Mesodermal cell (in vitro differentiated cells): ENCODE results near the gene ATRN.

ENCODE experiments used
- H3K27ac ChIP-seq: 2 replicates; pipeline ENCODE4 v1.7.0; 2013; ENCODE audit warnings: mild to moderate bottlenecking, low read depth, low read length, moderate library complexity; ENCODE audit not compliant: severe bottlenecking
- H3K36me3 ChIP-seq: 2 replicates; pipeline ENCODE4 v1.7.1; 2013; ENCODE audit warnings: mild to moderate bottlenecking, low read length, moderate library complexity; ENCODE audit not compliant: control insufficient read depth, insufficient read depth
- H3K4me1 ChIP-seq: one replicate; pipeline ENCODE4 v1.7.1; 2013; ENCODE audit warnings: mild to moderate bottlenecking, low read length; ENCODE audit not compliant: insufficient read depth, control insufficient read depth, poor library complexity, severe bottlenecking
- H3K4me3 ChIP-seq: 2 replicates; pipeline ENCODE4 v1.7.0; 2013; ENCODE audit warnings: low read length, control low read depth, mild to moderate bottlenecking; ENCODE audit not compliant: insufficient read depth, poor library complexity, severe bottlenecking; ENCODE audit errors: extremely low read depth
- H3K9me3 ChIP-seq: 2 replicates; pipeline ENCODE4 v1.7.1; 2013; ENCODE audit warnings: mild to moderate bottlenecking, low read length, moderate library complexity; ENCODE audit not compliant: control insufficient read depth
- WGBS, 2 experiments: methylation state at CpG; one replicate each; pipeline ENCODE4 v1.1.5; 2013; ENCODE audit warnings: missing lambda C conversion rate in 2 of 2; ENCODE audit not compliant: insufficient coverage in 2 of 2; 5-methylcytosine and 5-hydroxymethylcytosine counted together

ATRN gene

GRCh38 chr20:3655131-3655405 lies 184.2 kb downstream of the ATRN start:
- Histone ChIP-seq H3K27ac (no peak overlapping the region), H3K4me3 (no peak overlapping the region), H3K9me3 (peaks cover 4% of the 10 kb centered on the region), H3K4me1 (no peaks in the 10 kb centered on the region), H3K36me3 (peaks cover 2% of the 10 kb centered on the region)
- WGBS, 2 experiments, result 91 to 98% methylated on average over 4 of the region's 4 CpGs

GRCh38 chr20:3658019-3658715 lies 187.3 kb downstream of the ATRN start:
- H3K4me3 ChIP-seq, result no peak overlapping the region
- no peaks in the 10 kb centered on the region for H3K36me3 ChIP-seq
- WGBS, 2 experiments, result 91 to 95% methylated on average over 5 to 7 of the region's 7 CpGs
- peaks cover 4% of the 10 kb centered on the region for H3K9me3 ChIP-seq
- no peak overlapping the region for H3K27ac ChIP-seq
- no peaks in the 10 kb centered on the region for H3K4me1 ChIP-seq

- H3K9me3 ChIP-seq, result peaks cover 4% of the 10 kb centered on the region
- no peaks in the 10 kb centered on the region for H3K36me3 ChIP-seq
- WGBS, 2 experiments, result 91 to 97% methylated on average over 3 to 6 of the region's 8 CpGs
- H3K4me3 ChIP-seq, result no peak overlapping the region
- no peak overlapping the region for H3K27ac ChIP-seq
- no peaks in the 10 kb centered on the region for H3K4me1 ChIP-seq
Observed at GRCh38 chr20:3658716-3659491, 188.1 kb downstream of the ATRN start.

- Histone ChIP-seq H3K36me3 (no peaks in the 10 kb centered on the region), H3K27ac (no peak overlapping the region), H3K4me3 (no peak overlapping the region), H3K9me3 (peaks cover 4% of the 10 kb centered on the region), H3K4me1 (no peaks in the 10 kb centered on the region)
- WGBS, 2 experiments, result 79 to 86% methylated on average over 8 to 9 of the region's 12 CpGs
Observed at GRCh38 chr20:3659492-3660261, 188.9 kb downstream of the ATRN start.

- 24 to 35% methylated on average over 59 to 61 of the region's 75 CpGs for WGBS, 2 experiments
- Histone ChIP-seq H3K36me3 (no peaks in the 10 kb centered on the region), H3K4me1 (no peaks in the 10 kb centered on the region), H3K9me3 (peaks cover under 1% of the 10 kb centered on the region), H3K4me3 (no peak overlapping the region), H3K27ac (no peak overlapping the region)
Observed at GRCh38 chr20:3660262-3661059, 189.6 kb downstream of the ATRN start.

- 31 to 42% methylated on average over 34 to 57 of the region's 60 CpGs for WGBS, 2 experiments
- H3K9me3 ChIP-seq, result no peaks in the 10 kb centered on the region
- H3K36me3 ChIP-seq, result no peaks in the 10 kb centered on the region
- H3K4me3 ChIP-seq, result no peak overlapping the region
- no peak overlapping the region for H3K27ac ChIP-seq
- no peaks in the 10 kb centered on the region for H3K4me1 ChIP-seq
Observed at GRCh38 chr20:3661060-3661813, 190.4 kb downstream of the ATRN start.

- no peaks in the 10 kb centered on the region for H3K36me3 ChIP-seq
- no peaks in the 10 kb centered on the region for H3K4me1 ChIP-seq
- 76 to 81% methylated on average over 7 to 12 of the region's 12 CpGs for WGBS, 2 experiments
- H3K4me3 ChIP-seq, result no peak overlapping the region
- H3K27ac ChIP-seq, result no peak overlapping the region
- H3K9me3 ChIP-seq, result no peaks in the 10 kb centered on the region
Observed at GRCh38 chr20:3661814-3662665, 191.2 kb downstream of the ATRN start.

GRCh38 chr20:3663031-3663701 lies 192.3 kb downstream of the ATRN start, which contains the start of gene GFRA4:
GFRA4 (minus strand) TSS chr20:3663399; CDS start chr20:3663399, 0 bp downstream.
- H3K27ac ChIP-seq, result no peak within 1 kb of the TSS
- H3K4me1 ChIP-seq, result no peaks in the 10 kb centered on the region
- H3K9me3 ChIP-seq, result no peaks in the 10 kb centered on the region
- 73 to 82% methylated on average over 13 to 17 of the region's 19 CpGs for WGBS, 2 experiments
- H3K36me3 ChIP-seq, result no peaks in the 10 kb centered on the region
- no peak within 1 kb of the TSS for H3K4me3 ChIP-seq

- 80 to 100% methylated on average over 1 of the region's 2 CpGs for WGBS, 2 experiments
- Histone ChIP-seq H3K4me1 (no peaks in the 10 kb centered on the region), H3K9me3 (no peaks in the 10 kb centered on the region), H3K36me3 (no peaks in the 10 kb centered on the region), H3K27ac (no peak overlapping the region), H3K4me3 (no peak overlapping the region)
Observed at GRCh38 chr20:3663858-3664257, 193.0 kb downstream of the ATRN start.
